HepG2 (cell line): ENCODE results near the gene PIGL. TPM values are rescaled to one million over a fixed set of nuclear protein-coding genes. Genes with fewer than 3 reads are reported as not detected.

Experiments
- CREBL2 ChIP-seq: sonication (generic); formaldehyde crosslinking; IDR thresholded peaks from 2 replicates; pipeline ENCODE4 v1.8.1; 2023; ENCODE audit warnings: missing genetic modification reagents, mild to moderate bottlenecking, borderline replicate concordance
- ELK4 ChIP-seq: sonication (generic); formaldehyde crosslinking; IDR thresholded peaks from 2 replicates; pipeline ENCODE4 v1.9.0; 2021; ENCODE audit warnings: missing genetic modification reagents, borderline replicate concordance
- KLF16 ChIP-seq, 2 experiments: sonication (generic) in 1 of 2; formaldehyde crosslinking in 1 of 2; IDR thresholded peaks; 2 replicates each; pipeline versions ENCODE4 v1.6.1 to v1.8.0; 2016 to 2023; ENCODE audit warnings: missing genetic modification reagents in 2 of 2, missing compliant biosample characterization in 1 of 2
- KMT2A ChIP-seq: sonication (generic); formaldehyde crosslinking; IDR thresholded peaks from 2 replicates; pipeline ENCODE4 v1.4.0; 2020; ENCODE audit warnings: missing genetic modification reagents
- NR0B2 ChIP-seq: sonication (generic); formaldehyde crosslinking; IDR thresholded peaks from 2 replicates; pipeline ENCODE4 v1.4.0; 2020; ENCODE audit warnings: mild to moderate bottlenecking, missing genetic modification reagents
- NRL ChIP-seq: sonication (generic); formaldehyde crosslinking; IDR thresholded peaks from 2 replicates; pipeline ENCODE4 v1.5.0; 2020; ENCODE audit warnings: missing genetic modification reagents, mild to moderate bottlenecking, moderate library complexity, borderline replicate concordance
- PHF20 ChIP-seq: sonication (generic); formaldehyde crosslinking; IDR thresholded peaks from 2 replicates; pipeline ENCODE4 v1.5.0; 2020; ENCODE audit warnings: mild to moderate bottlenecking, missing genetic modification reagents
- PHF5A ChIP-seq: IDR thresholded peaks from one replicate; pipeline ENCODE4 v1.6.1; 2018; ENCODE audit warnings: low read depth, missing genetic modification reagents; ENCODE audit not compliant: unreplicated experiment
- SAP130 ChIP-seq: IDR thresholded peaks from 2 replicates; pipeline ENCODE4 v1.6.1; 2016; ENCODE audit warnings: low read depth
- U2AF2 ChIP-seq: fragments of 200-400 bp; formaldehyde crosslinking; IDR thresholded peaks from 2 replicates; pipeline ENCODE4 v1.6.1; 2017; ENCODE audit warnings: low read depth, mild to moderate bottlenecking, low read length
- YEATS2 ChIP-seq: sonication (generic); formaldehyde crosslinking; IDR thresholded peaks from 2 replicates; pipeline ENCODE4 v1.4.0; 2020; ENCODE audit warnings: missing genetic modification reagents, borderline replicate concordance
- ZNF34 ChIP-seq: sonication (generic); formaldehyde crosslinking; IDR thresholded peaks from 2 replicates; pipeline ENCODE4 v1.4.0; 2020; ENCODE audit warnings: mild to moderate bottlenecking, missing genetic modification reagents, borderline replicate concordance
- ZNF691 ChIP-seq: sonication (generic); formaldehyde crosslinking; IDR thresholded peaks from 2 replicates; pipeline ENCODE4 v1.4.0; 2020; ENCODE audit warnings: missing genetic modification reagents, low read depth, mild to moderate bottlenecking, borderline replicate concordance
- ZNF782 ChIP-seq: sonication (generic); formaldehyde crosslinking; IDR thresholded peaks from 2 replicates; pipeline ENCODE4 v1.4.0; 2020; ENCODE audit warnings: missing genetic modification reagents, mild to moderate bottlenecking, borderline replicate concordance
- ZSCAN22 ChIP-seq: sonication (generic); formaldehyde crosslinking; IDR thresholded peaks from 2 replicates; pipeline ENCODE4 v1.4.0; 2020; ENCODE audit warnings: mild to moderate bottlenecking, missing genetic modification reagents
- polyA plus RNA-seq, 8 experiments: library from polyadenylated mRNA; depleted of rRNA in 3 of 8; stranded (reverse) in 7 of 8; unstranded in 1 of 8; fragments of >200 nt; fragmentation: Illumina TruSeq in 4 of 8; extraction: Trizol in 4 of 8; gene quantifications; 2 replicates each; pipeline versions ENCODE4 v1.2.1 to v1.2.3, GENCODE V29; 2011 to 2016; ENCODE audit warnings: low read depth in 4 of 8, missing spikeins in 1 of 8, mixed read lengths in 1 of 8; ENCODE audit not compliant: insufficient read depth in 1 of 8
- total RNA-seq, 5 experiments: library from RNA; depleted of rRNA; stranded (reverse); fragments of >200 nt; fragmentation: Illumina TruSeq; extraction: Trizol; gene quantifications; 2 replicates each; pipeline ENCODE4 v1.2.3, GENCODE V29; 2016; ENCODE audit warnings: low read depth in 1 of 5
- TF ChIP-seq, protein P1 (sequence below): sonication (generic); formaldehyde crosslinking; IDR thresholded peaks from 2 replicates; pipeline ENCODE4 v1.5.0; 2020; ENCODE audit warnings: missing genetic modification reagents
- TF ChIP-seq, protein P2 (sequence below): sonication (generic); formaldehyde crosslinking; IDR thresholded peaks from 2 replicates; pipeline ENCODE4 v1.9.0; 2021; ENCODE audit warnings: missing genetic modification reagents, borderline replicate concordance
- TF ChIP-seq, protein P3 (sequence below): sonication (generic); formaldehyde crosslinking; IDR thresholded peaks from 2 replicates; pipeline ENCODE4 v1.5.1; 2020; ENCODE audit warnings: missing genetic modification reagents, mild to moderate bottlenecking, borderline replicate concordance

Gene PIGL
- total and polyA plus RNA-seq, 2 of the 13 experiments (the other 11 are each of a cell fraction or from before 2014, with no cell fraction given) = 28.5 to 63.8 TPM

DNA sequence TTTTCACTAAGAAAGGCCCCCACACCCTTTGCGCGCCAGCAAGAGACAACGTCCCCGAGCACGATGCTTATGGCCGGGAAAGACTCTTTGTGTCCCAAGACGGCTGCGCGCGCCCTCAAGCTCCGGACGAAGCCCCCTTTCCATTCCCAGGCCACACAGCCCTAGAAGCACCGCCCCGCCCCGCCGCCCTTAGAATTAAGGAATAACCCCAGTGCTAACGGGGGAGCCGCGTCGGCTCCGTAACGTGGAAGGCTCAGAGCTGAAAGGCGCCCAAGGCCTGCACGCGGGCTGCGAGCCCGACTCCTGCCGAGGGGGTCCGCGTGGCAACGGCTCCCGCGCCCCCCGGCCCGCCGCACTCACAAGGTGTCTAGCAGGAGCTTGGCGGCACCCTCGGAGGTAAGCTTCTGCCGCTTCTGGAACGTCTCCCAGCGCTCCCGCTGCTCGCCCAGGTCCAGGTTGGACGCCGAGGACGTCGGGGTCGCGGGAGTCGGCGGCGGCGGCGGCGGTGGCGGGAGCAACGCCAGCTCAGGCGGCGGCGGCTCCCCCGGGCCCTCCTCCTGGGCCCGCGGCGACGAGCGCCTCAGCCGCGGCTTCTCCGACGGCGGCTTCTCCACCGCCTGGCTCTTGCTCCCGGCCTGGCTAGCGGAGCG is 135.8 kb downstream of the PIGL start (continued):
- TF ChIP-seq, protein P1, sequence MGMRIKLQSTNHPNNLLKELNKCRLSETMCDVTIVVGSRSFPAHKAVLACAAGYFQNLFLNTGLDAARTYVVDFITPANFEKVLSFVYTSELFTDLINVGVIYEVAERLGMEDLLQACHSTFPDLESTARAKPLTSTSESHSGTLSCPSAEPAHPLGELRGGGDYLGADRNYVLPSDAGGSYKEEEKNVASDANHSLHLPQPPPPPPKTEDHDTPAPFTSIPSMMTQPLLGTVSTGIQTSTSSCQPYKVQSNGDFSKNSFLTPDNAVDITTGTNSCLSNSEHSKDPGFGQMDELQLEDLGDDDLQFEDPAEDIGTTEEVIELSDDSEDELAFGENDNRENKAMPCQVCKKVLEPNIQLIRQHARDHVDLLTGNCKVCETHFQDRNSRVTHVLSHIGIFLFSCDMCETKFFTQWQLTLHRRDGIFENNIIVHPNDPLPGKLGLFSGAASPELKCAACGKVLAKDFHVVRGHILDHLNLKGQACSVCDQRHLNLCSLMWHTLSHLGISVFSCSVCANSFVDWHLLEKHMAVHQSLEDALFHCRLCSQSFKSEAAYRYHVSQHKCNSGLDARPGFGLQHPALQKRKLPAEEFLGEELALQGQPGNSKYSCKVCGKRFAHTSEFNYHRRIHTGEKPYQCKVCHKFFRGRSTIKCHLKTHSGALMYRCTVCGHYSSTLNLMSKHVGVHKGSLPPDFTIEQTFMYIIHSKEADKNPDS = no peak; the same call in 1 of the 2 replicates
- TF ChIP-seq ELK4 (CRISPR knock-in tag) = no peak
- TF ChIP-seq U2AF2 = no peak
- TF ChIP-seq ZNF34 = 0 out of 2 replicates have a peak, but pooled peaks have one; percentile 45
- no peak for TF ChIP-seq PHF5A
- TF ChIP-seq KMT2A (CRISPR knock-in tag) = 0 out of 2 replicates have a peak, but pooled peaks have one; percentile 11
- TF ChIP-seq ZNF691 (CRISPR knock-in tag) = 0 out of 2 replicates have a peak, but pooled peaks have one; percentile 15
- TF ChIP-seq SAP130 (CRISPR knock-in tag) = peak; percentile 23; the same call in 1 of the 2 replicates
- 0 out of 2 replicates have a peak, but pooled peaks have one; percentile 62 for TF ChIP-seq ZNF782 (CRISPR knock-in tag)
- TF ChIP-seq YEATS2 (CRISPR knock-in tag) = 0 out of 2 replicates have a peak, but pooled peaks have one; percentile 10
- no peak for TF ChIP-seq PHF20 (CRISPR knock-in tag)
- no peak for TF ChIP-seq ZSCAN22 (CRISPR knock-in tag)
- TF ChIP-seq CREBL2 = no peak
- TF ChIP-seq, protein P2, sequence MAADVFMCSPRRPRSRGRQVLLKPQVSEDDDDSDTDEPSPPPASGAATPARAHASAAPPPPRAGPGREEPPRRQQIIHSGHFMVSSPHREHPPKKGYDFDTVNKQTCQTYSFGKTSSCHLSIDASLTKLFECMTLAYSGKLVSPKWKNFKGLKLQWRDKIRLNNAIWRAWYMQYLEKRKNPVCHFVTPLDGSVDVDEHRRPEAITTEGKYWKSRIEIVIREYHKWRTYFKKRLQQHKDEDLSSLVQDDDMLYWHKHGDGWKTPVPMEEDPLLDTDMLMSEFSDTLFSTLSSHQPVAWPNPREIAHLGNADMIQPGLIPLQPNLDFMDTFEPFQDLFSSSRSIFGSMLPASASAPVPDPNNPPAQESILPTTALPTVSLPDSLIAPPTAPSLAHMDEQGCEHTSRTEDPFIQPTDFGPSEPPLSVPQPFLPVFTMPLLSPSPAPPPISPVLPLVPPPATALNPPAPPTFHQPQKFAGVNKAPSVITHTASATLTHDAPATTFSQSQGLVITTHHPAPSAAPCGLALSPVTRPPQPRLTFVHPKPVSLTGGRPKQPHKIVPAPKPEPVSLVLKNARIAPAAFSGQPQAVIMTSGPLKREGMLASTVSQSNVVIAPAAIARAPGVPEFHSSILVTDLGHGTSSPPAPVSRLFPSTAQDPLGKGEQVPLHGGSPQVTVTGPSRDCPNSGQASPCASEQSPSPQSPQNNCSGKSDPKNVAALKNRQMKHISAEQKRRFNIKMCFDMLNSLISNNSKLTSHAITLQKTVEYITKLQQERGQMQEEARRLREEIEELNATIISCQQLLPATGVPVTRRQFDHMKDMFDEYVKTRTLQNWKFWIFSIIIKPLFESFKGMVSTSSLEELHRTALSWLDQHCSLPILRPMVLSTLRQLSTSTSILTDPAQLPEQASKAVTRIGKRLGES = no peak
- peak; percentile 68 for TF ChIP-seq NRL (CRISPR knock-in tag)
- TF ChIP-seq KLF16 (CRISPR knock-in tag; IDR thresholded peaks at IDR 0.05) = 0 out of 4 replicates have a peak, but pooled peaks of 1 of the 2 experiments have one; percentile 13
- TF ChIP-seq, protein P3, sequence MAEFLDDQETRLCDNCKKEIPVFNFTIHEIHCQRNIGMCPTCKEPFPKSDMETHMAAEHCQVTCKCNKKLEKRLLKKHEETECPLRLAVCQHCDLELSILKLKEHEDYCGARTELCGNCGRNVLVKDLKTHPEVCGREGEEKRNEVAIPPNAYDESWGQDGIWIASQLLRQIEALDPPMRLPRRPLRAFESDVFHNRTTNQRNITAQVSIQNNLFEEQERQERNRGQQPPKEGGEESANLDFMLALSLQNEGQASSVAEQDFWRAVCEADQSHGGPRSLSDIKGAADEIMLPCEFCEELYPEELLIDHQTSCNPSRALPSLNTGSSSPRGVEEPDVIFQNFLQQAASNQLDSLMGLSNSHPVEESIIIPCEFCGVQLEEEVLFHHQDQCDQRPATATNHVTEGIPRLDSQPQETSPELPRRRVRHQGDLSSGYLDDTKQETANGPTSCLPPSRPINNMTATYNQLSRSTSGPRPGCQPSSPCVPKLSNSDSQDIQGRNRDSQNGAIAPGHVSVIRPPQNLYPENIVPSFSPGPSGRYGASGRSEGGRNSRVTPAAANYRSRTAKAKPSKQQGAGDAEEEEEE = no peak
- TF ChIP-seq NR0B2 (CRISPR knock-in tag) = no peak; the same call in 1 of the 2 replicates
